Coronary artery (tissue), 2 donors: ENCODE measurements around the gene TTC36.
A peak's percentile ranks its signal among the peaks of the same experiment; 100 is the strongest.

Experiments
- DNase-seq: peaks from one replicate; pipeline ENCODE4 v3.0.0-alpha.2; 2017; ENCODE audit warnings: low spot score
- H3K27ac ChIP-seq, 2 donors: fragments of 200-600 bp; sonication (generic); one replicate each; pipeline ENCODE4 v1.5.1; 2016 to 2019
- H3K4me3 ChIP-seq: fragments of 200-600 bp; sonication (generic); 2 replicates; pipeline ENCODE4 v1.5.1; 2016; ENCODE audit warnings: mild to moderate bottlenecking, moderate library complexity
- TF ChIP-seq, protein P1 (sequence below): fragments of 200-600 bp; sonication (generic); IDR thresholded peaks from one replicate; pipeline ENCODE4 v1.5.1; 2019; ENCODE audit warnings: antibody characterized with exemption

TTC36 gene

GRCh38 chr11:118537409-118537980 is 10.2 kb downstream of the TTC36 start:
- H3K27ac ChIP-seq, result no peak overlapping the region
- H3K4me3 ChIP-seq, result no peak overlapping the region
- TF ChIP-seq, protein P1, sequence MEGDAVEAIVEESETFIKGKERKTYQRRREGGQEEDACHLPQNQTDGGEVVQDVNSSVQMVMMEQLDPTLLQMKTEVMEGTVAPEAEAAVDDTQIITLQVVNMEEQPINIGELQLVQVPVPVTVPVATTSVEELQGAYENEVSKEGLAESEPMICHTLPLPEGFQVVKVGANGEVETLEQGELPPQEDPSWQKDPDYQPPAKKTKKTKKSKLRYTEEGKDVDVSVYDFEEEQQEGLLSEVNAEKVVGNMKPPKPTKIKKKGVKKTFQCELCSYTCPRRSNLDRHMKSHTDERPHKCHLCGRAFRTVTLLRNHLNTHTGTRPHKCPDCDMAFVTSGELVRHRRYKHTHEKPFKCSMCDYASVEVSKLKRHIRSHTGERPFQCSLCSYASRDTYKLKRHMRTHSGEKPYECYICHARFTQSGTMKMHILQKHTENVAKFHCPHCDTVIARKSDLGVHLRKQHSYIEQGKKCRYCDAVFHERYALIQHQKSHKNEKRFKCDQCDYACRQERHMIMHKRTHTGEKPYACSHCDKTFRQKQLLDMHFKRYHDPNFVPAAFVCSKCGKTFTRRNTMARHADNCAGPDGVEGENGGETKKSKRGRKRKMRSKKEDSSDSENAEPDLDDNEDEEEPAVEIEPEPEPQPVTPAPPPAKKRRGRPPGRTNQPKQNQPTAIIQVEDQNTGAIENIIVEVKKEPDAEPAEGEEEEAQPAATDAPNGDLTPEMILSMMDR, result no peak
- no peak for DNase-seq

GRCh38 chr11:118544010-118544646 is 16.9 kb downstream of the TTC36 start:
- Histone ChIP-seq H3K27ac (no peak overlapping the region), H3K4me3 (no peak overlapping the region)
- DNase-seq, result peak; percentile 5
- TF ChIP-seq, protein P1, result no peak

DNA sequence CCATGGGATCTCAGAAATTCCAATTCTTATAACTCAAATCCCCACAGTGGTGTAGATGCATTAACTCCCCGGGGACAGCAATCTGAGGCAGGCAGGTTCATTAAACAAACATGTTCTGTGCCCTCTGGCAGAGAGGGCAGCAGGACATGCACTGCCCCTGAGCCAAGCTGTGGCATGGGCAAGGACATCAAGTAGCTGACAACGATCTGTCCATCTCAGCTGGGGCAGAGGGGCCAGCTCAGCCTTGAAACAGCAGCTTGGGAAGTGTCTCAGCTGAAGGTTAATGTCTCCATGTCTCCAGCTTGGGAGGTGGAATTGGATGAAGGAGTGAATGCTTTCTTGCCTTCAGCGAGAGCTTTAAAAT is 17.4 kb downstream of the TTC36 start:
- no peak overlapping the region for H3K27ac ChIP-seq

DNA sequence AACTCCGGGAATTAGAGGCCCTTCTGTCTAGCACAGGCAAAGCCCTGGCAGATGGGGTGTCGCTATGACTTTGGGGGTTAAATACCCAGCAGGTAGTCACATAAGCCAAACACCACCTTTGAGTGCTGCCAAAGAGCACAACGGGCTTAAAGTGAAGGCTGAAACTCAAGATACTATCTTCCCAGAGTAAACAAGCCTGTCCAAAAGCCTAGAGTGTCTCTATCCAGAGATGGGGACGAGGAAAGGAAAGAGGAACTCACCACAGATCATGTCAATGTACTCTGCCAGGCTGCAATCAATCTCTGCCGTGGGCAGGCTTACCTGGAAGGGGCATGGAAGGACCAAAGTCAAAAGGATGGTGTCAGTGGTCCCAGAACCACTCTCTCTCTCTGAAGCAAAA is 18.3 kb downstream of the TTC36 start:
- TF ChIP-seq, protein P1, result no peak
- Histone ChIP-seq H3K27ac (no peak overlapping the region), H3K4me3 (no peak overlapping the region)
- peak; percentile 11 for DNase-seq

More for the DNA sequence above, 17.4 kb downstream of the TTC36 start:
- H3K4me3 ChIP-seq, result no peak overlapping the region
- TF ChIP-seq, protein P1, result no peak
- DNase-seq, result no peak

- Histone ChIP-seq H3K27ac (no peak overlapping the region), H3K4me3 (no peak overlapping the region)
- DNase-seq, result peak; percentile 9
- TF ChIP-seq, protein P1, result no peak
These were observed 19.9 kb downstream of the TTC36 start for GRCh38 chr11:118547132-118547531.

- H3K4me3 ChIP-seq, result no peak overlapping the region
- no peak overlapping the region for H3K27ac ChIP-seq
- TF ChIP-seq, protein P1, result no peak
- DNase-seq, result peak; percentile 3
These were observed 25.1 kb downstream of the TTC36 start for GRCh38 chr11:118552341-118552740.

GRCh38 chr11:118560806-118561205 is 33.5 kb downstream of the TTC36 start:
- DNase-seq, result peak; percentile 50
- TF ChIP-seq, protein P1, result no peak

More at GRCh38 chr11:118560806-118561205, 33.5 kb downstream of the TTC36 start:
- H3K27ac ChIP-seq, result no peak overlapping the region
- H3K4me3 ChIP-seq, result no peak overlapping the region
